WERI-Rb-1 (cell line): Measurements from ENCODE around the gene CMTR1.

Experiments used
- DNase-seq: peaks from one replicate; pipeline ENCODE4 v3.0.0-alpha.2; 2020
- H3K27ac ChIP-seq: fragments of 250-450 bp; sonication (Bioruptor Pico); 2 replicates; pipeline ENCODE4 v1.5.1; 2020; ENCODE audit warnings: mild to moderate bottlenecking, moderate library complexity
- H3K27me3 ChIP-seq: fragments of 250-450 bp; sonication (Bioruptor Pico); 2 replicates; pipeline ENCODE4 v1.5.1; 2021; ENCODE audit warnings: mild to moderate bottlenecking, low read depth, moderate library complexity; ENCODE audit not compliant: insufficient read depth, severe bottlenecking
- H3K36me3 ChIP-seq: fragments of 250-450 bp; sonication (Bioruptor Pico); 2 replicates; pipeline ENCODE4 v1.5.1; 2020; ENCODE audit warnings: mild to moderate bottlenecking, moderate library complexity
- H3K4me3 ChIP-seq: 2 replicates; pipeline ENCODE4 v1.5.1; 2011; ENCODE audit warnings: low read depth, mild to moderate bottlenecking, control low read depth, low read length
- H3K9me3 ChIP-seq: fragments of 250-450 bp; sonication (Bioruptor Pico); 2 replicates; pipeline ENCODE4 v1.5.1; 2021; ENCODE audit warnings: mild to moderate bottlenecking, moderate library complexity; ENCODE audit not compliant: severe bottlenecking
- CTCF ChIP-seq: IDR thresholded peaks from 2 replicates; pipeline ENCODE4 v1.5.1; 2011; ENCODE audit warnings: low read depth, mild to moderate bottlenecking, control low read depth, inconsistent platforms, low read length

Gene CMTR1

DNA sequence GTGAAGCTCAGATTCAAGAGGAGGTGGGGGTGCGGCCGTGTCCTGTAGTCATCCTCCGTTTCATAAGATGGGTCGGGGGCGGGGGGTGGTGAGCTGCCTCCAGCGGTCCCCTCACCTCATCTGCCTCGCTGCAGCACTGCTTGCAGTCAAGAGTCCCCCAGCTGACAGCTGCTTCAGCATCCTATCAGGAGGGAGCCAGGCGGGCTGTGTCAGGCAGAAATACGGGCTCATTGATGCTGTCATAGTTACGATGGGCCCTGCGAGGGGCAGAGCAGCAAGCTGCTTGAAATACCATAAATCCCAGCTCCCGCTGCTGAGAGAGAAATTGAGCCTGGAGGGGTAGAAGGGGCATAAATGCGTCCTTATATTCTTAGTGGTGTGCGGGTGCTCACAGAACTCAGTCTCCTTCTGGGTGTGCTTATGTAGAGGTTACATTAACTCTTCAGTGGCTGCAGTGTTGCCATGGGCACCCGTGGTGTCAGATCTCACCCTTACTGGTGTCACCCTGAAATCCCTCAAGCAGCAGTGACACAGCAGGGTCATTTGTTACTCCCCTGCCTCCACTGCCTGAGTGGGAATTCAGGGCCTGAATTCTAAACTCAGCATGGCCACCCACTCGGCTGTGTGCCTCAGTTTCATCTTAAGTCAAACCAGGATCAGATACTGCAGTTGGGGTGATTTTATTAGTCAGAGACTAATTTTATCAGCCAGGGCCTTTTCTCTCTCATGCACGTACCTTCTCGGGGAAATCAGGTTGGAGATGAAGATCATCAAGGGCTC, 44.8 kb downstream of the CMTR1 start:
- TF ChIP-seq CTCF: no peak
- no peak overlapping the region for H3K4me3 ChIP-seq
- no peak overlapping the region for H3K27ac ChIP-seq
- DNase-seq: no peak
- peaks cover 91% of the 10 kb centered on the region for H3K36me3 ChIP-seq
- no peaks in the 10 kb centered on the region for H3K9me3 ChIP-seq
- no peaks in the 10 kb centered on the region for H3K27me3 ChIP-seq

DNA sequence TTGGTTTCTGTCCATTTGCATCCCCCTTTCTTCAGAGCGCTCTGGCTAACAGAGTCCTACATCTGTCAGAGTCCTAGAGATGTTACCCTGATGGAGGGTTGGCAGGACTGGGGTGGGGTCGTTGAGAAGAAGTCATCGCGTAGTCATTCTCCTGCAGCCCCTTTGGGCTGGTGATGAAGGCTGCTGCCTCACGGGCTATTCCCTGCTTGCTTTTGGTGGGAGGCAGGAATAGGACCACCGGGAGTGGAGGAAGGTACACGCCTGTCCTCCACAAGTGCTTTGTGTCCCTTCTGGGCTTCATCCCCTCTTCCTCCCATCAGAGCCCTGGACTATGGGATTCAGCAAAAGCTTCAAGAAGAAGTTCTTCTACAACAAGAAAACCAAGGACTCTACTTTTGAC, 45.8 kb downstream of the CMTR1 start:
- TF ChIP-seq CTCF: no peak
- Histone ChIP-seq H3K27ac (no peak overlapping the region), H3K4me3 (no peak overlapping the region), H3K36me3 (peaks cover 91% of the 10 kb centered on the region), H3K27me3 (no peaks in the 10 kb centered on the region), H3K9me3 (no peaks in the 10 kb centered on the region)
- no peak for DNase-seq

DNA sequence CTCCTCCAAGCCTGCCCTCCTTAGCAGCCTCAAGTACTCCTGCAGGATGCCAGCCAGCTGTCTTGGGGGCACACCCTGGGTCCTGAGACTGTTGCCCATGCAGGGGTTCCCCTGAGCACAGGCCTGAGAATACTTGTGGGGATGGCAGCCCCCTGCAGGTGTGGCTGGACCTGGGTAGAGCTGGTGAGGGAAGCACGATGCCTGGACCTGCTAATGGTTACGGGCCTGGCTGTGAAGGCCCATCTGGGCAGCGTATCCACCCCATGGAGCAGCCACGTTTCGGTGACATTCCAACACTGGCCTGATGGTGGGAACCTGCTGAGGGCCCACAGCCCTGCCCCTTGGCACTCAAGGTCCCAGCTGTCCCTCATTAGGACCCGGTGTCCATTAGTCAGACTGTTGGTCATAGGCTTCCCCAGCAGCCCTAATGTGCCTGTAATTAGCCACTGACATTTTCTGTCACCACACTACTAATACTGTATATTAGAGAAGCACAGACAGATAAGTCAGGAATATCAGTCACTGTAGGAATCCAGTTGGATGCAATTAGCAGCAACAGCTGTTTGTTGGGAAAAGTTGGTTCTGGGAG, 46.3 kb downstream of the CMTR1 start:
- H3K4me3 ChIP-seq: no peak overlapping the region
- no peaks in the 10 kb centered on the region for H3K9me3 ChIP-seq
- no peak for DNase-seq
- no peak overlapping the region for H3K27ac ChIP-seq
- peaks cover 89% of the 10 kb centered on the region for H3K36me3 ChIP-seq
- TF ChIP-seq CTCF: no peak
- H3K27me3 ChIP-seq: no peaks in the 10 kb centered on the region

DNA sequence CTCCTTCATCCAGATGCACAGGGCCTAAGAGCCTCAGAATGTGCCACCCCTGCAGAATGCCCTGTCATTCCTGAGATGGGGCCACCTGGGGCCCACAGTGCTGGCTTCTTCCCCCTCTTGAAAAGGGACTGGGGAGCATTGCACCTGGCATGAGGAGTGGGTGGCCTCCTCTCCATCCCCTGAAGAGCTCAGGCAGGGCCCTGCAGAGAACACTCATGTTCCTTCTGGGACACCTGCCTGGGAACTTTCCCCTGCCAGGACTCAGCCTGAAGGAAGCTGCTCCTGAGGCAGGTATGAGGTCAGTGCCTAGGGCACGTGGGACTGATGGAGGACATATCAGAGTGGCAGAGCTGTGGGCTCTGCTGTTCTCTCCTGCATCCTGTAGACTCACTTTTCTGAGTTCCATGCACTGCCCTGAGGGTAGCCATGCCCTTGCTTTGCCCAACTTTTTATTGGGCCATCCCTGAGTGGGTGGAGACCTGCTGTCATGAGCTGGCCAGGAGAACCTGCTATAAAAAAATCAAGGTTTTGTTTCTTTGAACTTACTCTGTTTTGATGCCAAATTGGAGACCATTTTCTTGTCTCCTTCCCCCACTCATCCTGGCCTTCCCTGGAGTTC, 47.2 kb downstream of the CMTR1 start:
- Histone ChIP-seq H3K9me3 (no peaks in the 10 kb centered on the region), H3K27me3 (no peaks in the 10 kb centered on the region), H3K27ac (no peak overlapping the region; the same call in 1 of the 2 replicates), H3K36me3 (peaks cover 80% of the 10 kb centered on the region), H3K4me3 (no peak overlapping the region)
- TF ChIP-seq CTCF: no peak
- no peak for DNase-seq

- DNase-seq: no peak
- no peak overlapping the region for H3K4me3 ChIP-seq
- H3K9me3 ChIP-seq: no peaks in the 10 kb centered on the region
- TF ChIP-seq CTCF: 0 out of 2 replicates have a peak, but pooled peaks have one; percentile 15
- peak overlapping the region; percentile 49 for H3K27ac ChIP-seq
- H3K27me3 ChIP-seq: no peaks in the 10 kb centered on the region
- H3K36me3 ChIP-seq: peaks cover 72% of the 10 kb centered on the region
Observed at GRCh38 chr6:37480951-37481534, 48.0 kb downstream of the CMTR1 start.
